Neural cell (in vitro differentiated cells): Measurements from ENCODE around the gene USP25. TPM values are rescaled to one million over a fixed set of nuclear protein-coding genes. Genes with fewer than 3 reads are reported as not detected.
A peak's percentile ranks its signal among the peaks of the same experiment; 100 is the strongest.

Experiments used
- H2AFZ ChIP-seq: fragments of 200-600, 300-800 bp; sonication (generic), shearing (Covaris generic); 2 replicates; pipeline ENCODE4 v1.6.0; 2014; ENCODE audit warnings: low read depth, mild to moderate bottlenecking, antibody characterized with exemption, low read length, moderate library complexity
- H3F3A ChIP-seq: fragments of 200-600 bp; shearing (Covaris generic); 2 replicates; pipeline ENCODE4 v1.6.1; 2016; ENCODE audit warnings: mild to moderate bottlenecking, moderate library complexity, mixed read lengths, antibody characterized with exemption, low read length; ENCODE audit not compliant: insufficient read depth, poor library complexity, severe bottlenecking
- H3K27ac ChIP-seq: fragments of 200-600, 300-800 bp; sonication (generic), shearing (Covaris generic); 2 replicates; pipeline ENCODE4 v1.5.1; 2014; ENCODE audit warnings: mild to moderate bottlenecking, low read length, moderate library complexity
- H3K27me3 ChIP-seq: fragments of 300-800, 200-600 bp; sonication (generic), shearing (Covaris generic); 2 replicates; pipeline ENCODE4 v1.6.0; 2014; ENCODE audit warnings: mild to moderate bottlenecking, low read depth, low read length, moderate library complexity; ENCODE audit not compliant: insufficient read depth
- H3K36me3 ChIP-seq: fragments of 300-800, 200-600 bp; sonication (generic), shearing (Covaris generic); 2 replicates; pipeline ENCODE4 v1.5.1; 2014; ENCODE audit warnings: mild to moderate bottlenecking, antibody characterized with exemption, low read length, moderate library complexity; ENCODE audit not compliant: insufficient read depth
- H3K4me2 ChIP-seq: fragments of 300-800, 200-600 bp; sonication (generic), shearing (Covaris generic); 2 replicates; pipeline ENCODE4 v1.6.0; 2014; ENCODE audit warnings: mild to moderate bottlenecking, low read length
- H3K4me3 ChIP-seq: fragments of 300-800, 200-600 bp; sonication (generic), shearing (Covaris generic); 2 replicates; pipeline ENCODE4 v1.5.1; 2014; ENCODE audit warnings: mild to moderate bottlenecking, low read length, moderate library complexity
- H3K79me2 ChIP-seq: fragments of 200-600 bp; shearing (Covaris generic); replicated peaks from 2 replicates; pipeline ENCODE4 v1.6.0; 2014; ENCODE audit warnings: mild to moderate bottlenecking, low read length, moderate library complexity; ENCODE audit not compliant: insufficient read depth
- H3K9ac ChIP-seq: fragments of 300-800, 200-600 bp; sonication (generic), shearing (Covaris generic); 2 replicates; pipeline ENCODE4 v1.6.1; 2016; ENCODE audit warnings: mild to moderate bottlenecking, low read length, mixed read lengths
- H3K9me2 ChIP-seq: fragments of 200-600 bp; shearing (Covaris generic); 2 replicates; pipeline ENCODE4 v1.6.1; 2016; ENCODE audit warnings: mild to moderate bottlenecking, low read length, mixed read lengths; ENCODE audit not compliant: insufficient read depth
- H3K9me3 ChIP-seq: fragments of 200-600, 300-800 bp; sonication (generic), shearing (Covaris generic); 2 replicates; pipeline ENCODE4 v1.6.1; 2016; ENCODE audit warnings: mild to moderate bottlenecking, mixed run types, low read length, moderate library complexity, mixed read lengths
- H4K20me1 ChIP-seq: fragments of 200-600 bp; shearing (Covaris generic); 2 replicates; pipeline ENCODE4 v1.6.1; 2016; ENCODE audit warnings: mild to moderate bottlenecking, mixed run types; ENCODE audit not compliant: insufficient read depth
- EP300 ChIP-seq: fragments of 450-650 bp; conservative IDR thresholded peaks from 2 replicates; pipeline ENCODE4 v1.6.1; 2014; ENCODE audit warnings: antibody characterized with exemption, mild to moderate bottlenecking, moderate library complexity; ENCODE audit not compliant: poor library complexity, severe bottlenecking
- EZH2 ChIP-seq: fragments of 200-600, 300-800 bp; shearing (Covaris generic), sonication (generic); IDR thresholded peaks from 2 replicates; pipeline ENCODE4 v1.6.1; 2014; ENCODE audit warnings: antibody characterized with exemption, low read length, borderline replicate concordance, mild to moderate bottlenecking; ENCODE audit not compliant: insufficient read depth, poor library complexity, severe bottlenecking
- MXI1 ChIP-seq: fragments of 450-650 bp; conservative IDR thresholded peaks from 2 replicates; pipeline ENCODE4 v1.6.1; 2014; ENCODE audit warnings: antibody characterized with exemption, mild to moderate bottlenecking; ENCODE audit not compliant: poor library complexity, severe bottlenecking
- POLR2AphosphoS5 ChIP-seq: IDR thresholded peaks from 2 replicates; pipeline ENCODE4 v1.6.1; 2012
- RAD21 ChIP-seq: fragments of 450-650 bp; conservative IDR thresholded peaks from 2 replicates; pipeline ENCODE4 v1.6.1; 2014; ENCODE audit warnings: antibody characterized with exemption, mild to moderate bottlenecking, moderate library complexity
- REST ChIP-seq: IDR thresholded peaks from 2 replicates; pipeline ENCODE4 v1.6.1; 2012; ENCODE audit warnings: borderline replicate concordance
- SMC3 ChIP-seq: fragments of 450-650 bp; conservative IDR thresholded peaks from 2 replicates; pipeline ENCODE4 v1.6.1; 2014; ENCODE audit warnings: antibody characterized with exemption, mild to moderate bottlenecking, moderate library complexity; ENCODE audit not compliant: poor library complexity
- TAF1 ChIP-seq: IDR thresholded peaks from 2 replicates; pipeline ENCODE4 v1.6.1; 2012; ENCODE audit warnings: low read depth
- polyA plus RNA-seq: library from polyadenylated mRNA; depleted of rRNA; stranded (reverse); fragments of >200 nt; gene quantifications from 2 replicates; pipeline ENCODE4 v1.2.3, GENCODE V29; 2014
- TF ChIP-seq, protein P1 (sequence below): fragments of 450-650 bp; IDR thresholded peaks from 2 replicates; pipeline ENCODE4 v1.5.1; 2014; ENCODE audit warnings: antibody characterized with exemption, mild to moderate bottlenecking, moderate library complexity; ENCODE audit not compliant: poor library complexity, severe bottlenecking

USP25 gene
- polyA plus RNA-seq, 1 donor from 2014 or later, result 19.2 TPM

DNA sequence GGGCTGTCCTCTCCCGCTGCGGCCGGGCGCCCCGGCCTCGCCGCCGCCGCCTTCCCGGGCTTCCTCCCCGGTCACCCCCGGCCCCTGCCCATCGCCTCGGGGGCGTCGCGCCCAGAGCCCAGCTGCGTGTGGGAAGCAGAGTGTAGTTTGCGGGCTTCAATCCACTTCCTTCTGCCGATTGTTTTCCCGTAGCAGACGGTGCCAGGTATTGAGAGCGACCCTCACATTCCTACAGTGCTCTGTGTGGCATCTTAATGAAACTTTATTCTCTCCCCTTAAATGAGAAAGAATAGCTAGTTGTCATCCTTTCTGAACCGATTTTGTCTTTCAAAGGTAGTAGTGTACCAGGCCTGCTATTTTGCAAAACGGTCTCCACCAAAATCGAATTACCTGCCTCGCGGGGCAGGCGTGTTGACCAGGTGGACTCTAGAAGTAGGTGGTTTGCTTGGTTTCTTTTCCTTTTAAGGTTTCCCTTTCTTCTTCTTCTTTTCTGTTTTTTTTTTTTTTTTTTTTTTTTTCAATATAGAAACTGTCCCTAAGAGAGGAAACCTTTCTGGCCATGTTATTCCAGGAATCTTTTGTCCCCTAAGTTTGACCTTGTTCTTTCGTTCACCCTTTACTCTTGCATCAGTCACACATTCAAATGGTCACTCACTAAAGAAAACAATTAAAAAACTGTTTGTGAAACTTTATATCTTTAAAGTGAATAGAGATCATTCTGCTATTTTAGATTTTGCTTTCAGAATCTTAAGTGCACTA lies 881 bp downstream of the USP25 start:
- peak overlapping the region; percentile 64 for H3K9ac ChIP-seq
- no peaks in the 10 kb centered on the region for H3K27me3 ChIP-seq
- no peaks in the 10 kb centered on the region for H3K9me2 ChIP-seq
- H4K20me1 ChIP-seq, result no peaks in the 10 kb centered on the region
- no peak overlapping the region for H3K27ac ChIP-seq
- H3K36me3 ChIP-seq, result no peaks in the 10 kb centered on the region
- no peak overlapping the region for H2AFZ ChIP-seq
- peak overlapping the region; percentile 33 for H3K4me2 ChIP-seq
- H3K79me2 ChIP-seq, result peaks cover 32% of the 10 kb centered on the region
- TF ChIP-seq SMC3 (no peak), EZH2 (no peak), TAF1 (no peak)
- H3K9me3 ChIP-seq, result no peaks in the 10 kb centered on the region
- H3F3A ChIP-seq, result no peaks in the 10 kb centered on the region
- peak overlapping the region; percentile 64 for H3K4me3 ChIP-seq

DNA sequence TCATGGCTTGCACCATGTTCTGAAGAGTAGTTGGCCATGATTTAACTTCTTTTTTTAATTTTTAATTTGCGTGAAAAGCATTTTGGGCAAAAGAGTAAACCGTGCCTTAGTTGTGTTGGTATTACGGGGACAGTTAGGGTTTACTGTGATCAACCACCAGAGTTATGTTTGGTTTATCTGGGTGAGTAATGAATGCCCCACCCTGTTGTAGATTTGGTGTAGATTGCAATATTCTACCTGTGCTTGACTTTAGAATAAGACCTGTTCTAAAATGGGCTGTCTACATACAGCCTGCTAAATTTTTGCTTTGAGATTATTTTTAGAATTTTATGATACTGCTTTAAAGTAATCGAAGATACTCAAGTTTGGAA lies 1.4 kb downstream of the USP25 start:
- Histone ChIP-seq H3K9me3 (no peaks in the 10 kb centered on the region), H2AFZ (no peak overlapping the region), H3K27ac (no peak overlapping the region), H3K36me3 (no peaks in the 10 kb centered on the region), H3F3A (no peaks in the 10 kb centered on the region), H3K9me2 (no peaks in the 10 kb centered on the region), H3K79me2 (peaks cover 37% of the 10 kb centered on the region), H3K9ac (peak overlapping the region; percentile 64), H3K4me2 (peak overlapping the region; percentile 33), H4K20me1 (no peaks in the 10 kb centered on the region), H3K4me3 (peak overlapping the region; percentile 64), H3K27me3 (no peaks in the 10 kb centered on the region)
- TF ChIP-seq EZH2 (no peak), EP300 (no peak), RAD21 (no peak)

GRCh38 chr21:15732290-15732995 lies 2.7 kb downstream of the USP25 start:
- TF ChIP-seq RAD21 (no peak), TAF1 (no peak), EZH2 (no peak), MXI1 (no peak), POLR2AphosphoS5 (no peak), REST (no peak), SMC3 (no peak), EP300 (no peak)
- TF ChIP-seq, protein P1, sequence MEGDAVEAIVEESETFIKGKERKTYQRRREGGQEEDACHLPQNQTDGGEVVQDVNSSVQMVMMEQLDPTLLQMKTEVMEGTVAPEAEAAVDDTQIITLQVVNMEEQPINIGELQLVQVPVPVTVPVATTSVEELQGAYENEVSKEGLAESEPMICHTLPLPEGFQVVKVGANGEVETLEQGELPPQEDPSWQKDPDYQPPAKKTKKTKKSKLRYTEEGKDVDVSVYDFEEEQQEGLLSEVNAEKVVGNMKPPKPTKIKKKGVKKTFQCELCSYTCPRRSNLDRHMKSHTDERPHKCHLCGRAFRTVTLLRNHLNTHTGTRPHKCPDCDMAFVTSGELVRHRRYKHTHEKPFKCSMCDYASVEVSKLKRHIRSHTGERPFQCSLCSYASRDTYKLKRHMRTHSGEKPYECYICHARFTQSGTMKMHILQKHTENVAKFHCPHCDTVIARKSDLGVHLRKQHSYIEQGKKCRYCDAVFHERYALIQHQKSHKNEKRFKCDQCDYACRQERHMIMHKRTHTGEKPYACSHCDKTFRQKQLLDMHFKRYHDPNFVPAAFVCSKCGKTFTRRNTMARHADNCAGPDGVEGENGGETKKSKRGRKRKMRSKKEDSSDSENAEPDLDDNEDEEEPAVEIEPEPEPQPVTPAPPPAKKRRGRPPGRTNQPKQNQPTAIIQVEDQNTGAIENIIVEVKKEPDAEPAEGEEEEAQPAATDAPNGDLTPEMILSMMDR, result no peak
- Histone ChIP-seq H3K79me2 (peaks cover 49% of the 10 kb centered on the region), H3K36me3 (no peaks in the 10 kb centered on the region), H4K20me1 (no peaks in the 10 kb centered on the region), H3K27ac (no peak overlapping the region), H3K9me2 (no peaks in the 10 kb centered on the region), H3K27me3 (no peaks in the 10 kb centered on the region), H3F3A (no peaks in the 10 kb centered on the region), H2AFZ (no peak overlapping the region), H3K9ac (no peak overlapping the region), H3K4me2 (no peak overlapping the region), H3K9me3 (no peaks in the 10 kb centered on the region), H3K4me3 (no peak overlapping the region)
